ENCODE measurements around the gene CRADD.
A peak's percentile ranks its signal among the peaks of the same experiment; 100 is the strongest.

CRADD gene

DNA sequence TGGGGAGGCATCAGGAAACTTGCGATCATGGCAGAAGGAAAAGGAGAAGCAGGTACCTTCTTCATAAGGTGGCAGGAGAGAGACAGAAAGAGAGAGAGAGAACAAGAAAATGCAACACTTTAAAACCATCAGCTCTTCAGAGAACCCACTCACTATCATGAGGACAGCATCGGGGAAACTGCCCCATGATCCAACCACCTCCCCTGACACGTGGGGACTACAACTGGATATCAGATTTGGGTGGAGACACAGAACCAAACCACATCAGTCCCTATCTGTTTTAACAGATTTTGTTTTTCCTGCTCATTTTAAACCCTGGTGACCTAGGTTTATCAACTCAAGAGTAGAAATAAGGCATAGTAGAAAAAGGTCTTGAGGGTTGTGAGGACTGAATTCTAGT is 261.1 kb downstream of the CRADD start:
- DNase-seq, result no peak
- no peak overlapping the region for H3K9ac ChIP-seq (ENCODE audit: low read depth, low read length)
- no peaks in the 10 kb centered on the region for H3K36me3 ChIP-seq (ENCODE audit: insufficient read depth, low read length)
- no peak overlapping the region for H3K27ac ChIP-seq (ENCODE audit: low read length)
- peaks cover 19% of the 10 kb centered on the region for H3K9me3 ChIP-seq (ENCODE audit: insufficient read depth, low read length, severe bottlenecking)
- H3K4me1 ChIP-seq (ENCODE audit: insufficient read depth, low read length), result 0 out of 2 replicates have a peak, but pooled peaks cover 7% of the 10 kb centered on the region
- no peak overlapping the region for H3K4me3 ChIP-seq (ENCODE audit: low read depth in 1 of 2, low read length in 2 of 2)
- no peak for TF ChIP-seq CTCF (IDR thresholded peaks at IDR 0.05; ENCODE audit: borderline replicate concordance, extremely low read depth, low read length, poor library complexity, severe bottlenecking)
- TF ChIP-seq EZH2 (IDR thresholded peaks at IDR 0.05; ENCODE audit: borderline replicate concordance, low read depth, low read length, severe bottlenecking), result no peak
- no peak overlapping the region for H3K4me2 ChIP-seq (ENCODE audit: insufficient read depth, low read length)
- ATAC-seq (ENCODE audit: insufficient read depth, low read depth), result no peak
- no peaks in the 10 kb centered on the region for H4K20me1 ChIP-seq (ENCODE audit: insufficient read depth, low read length)
- H3K27me3 ChIP-seq (ENCODE audit: insufficient read depth, low read length, poor library complexity), result no peaks in the 10 kb centered on the region
- H2AFZ ChIP-seq (ENCODE audit: low read depth, low read length), result no peak overlapping the region
- H3K79me2 ChIP-seq (ENCODE audit: insufficient read depth, low read length), result no peaks in the 10 kb centered on the region

GRCh38 chr12:93938931-93939330 is 261.8 kb downstream of the CRADD start:
- H2AFZ ChIP-seq (ENCODE audit: low read depth, low read length), result no peak overlapping the region
- H3K27me3 ChIP-seq (ENCODE audit: insufficient read depth, low read length, poor library complexity), result no peaks in the 10 kb centered on the region
- H3K79me2 ChIP-seq (ENCODE audit: insufficient read depth, low read length), result no peaks in the 10 kb centered on the region
- no peaks in the 10 kb centered on the region for H4K20me1 ChIP-seq (ENCODE audit: insufficient read depth, low read length)
- H3K27ac ChIP-seq (ENCODE audit: low read length), result no peak overlapping the region
- no peak for ATAC-seq (ENCODE audit: insufficient read depth, low read depth)
- H3K4me1 ChIP-seq (ENCODE audit: insufficient read depth, low read length), result 0 out of 2 replicates have a peak, but pooled peaks cover 7% of the 10 kb centered on the region
- H3K4me2 ChIP-seq (ENCODE audit: insufficient read depth, low read length), result no peak overlapping the region
- TF ChIP-seq CTCF (IDR thresholded peaks at IDR 0.05; ENCODE audit: borderline replicate concordance, extremely low read depth, low read length, poor library complexity, severe bottlenecking), result no peak
- no peak for TF ChIP-seq EZH2 (IDR thresholded peaks at IDR 0.05; ENCODE audit: borderline replicate concordance, low read depth, low read length, severe bottlenecking)
- H3K9me3 ChIP-seq (ENCODE audit: insufficient read depth, low read length, severe bottlenecking), result peaks cover 19% of the 10 kb centered on the region
- H3K9ac ChIP-seq (ENCODE audit: low read depth, low read length), result no peak overlapping the region
- H3K36me3 ChIP-seq (ENCODE audit: insufficient read depth, low read length), result no peaks in the 10 kb centered on the region
- no peak overlapping the region for H3K4me3 ChIP-seq (ENCODE audit: low read depth in 1 of 2, low read length in 2 of 2)
- DNase-seq, result no peak

DNA sequence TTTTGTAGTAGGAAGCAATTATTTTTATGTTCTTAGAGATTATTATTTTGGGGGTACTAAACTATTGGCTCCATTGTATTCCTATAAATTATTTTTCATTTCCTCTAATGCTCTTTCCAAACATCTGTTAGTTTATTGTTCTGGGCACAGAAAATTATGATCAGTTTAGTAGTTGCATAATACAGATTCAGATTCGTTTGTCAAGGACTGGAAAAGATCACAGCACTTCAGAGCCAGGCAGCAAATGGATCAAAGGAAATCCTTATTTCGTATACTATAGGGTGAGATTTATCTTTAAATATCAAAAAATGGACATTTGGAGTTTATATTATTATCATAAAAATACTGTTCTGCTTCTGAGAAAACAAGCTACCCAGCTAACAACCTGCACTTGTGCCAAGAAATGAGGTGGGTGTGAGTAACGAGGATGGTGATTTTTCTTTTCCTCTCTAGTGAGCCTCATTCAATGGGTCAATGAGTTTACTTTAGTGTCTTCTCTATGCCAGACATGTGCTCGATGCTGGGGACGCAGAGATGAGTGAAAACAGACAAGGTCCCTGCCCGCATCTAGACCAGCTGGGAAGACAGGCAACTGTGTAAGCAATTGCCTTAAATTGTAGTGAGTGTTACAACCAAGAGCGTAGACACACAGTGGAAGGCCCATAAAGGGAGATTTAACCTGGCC is 262.6 kb downstream of the CRADD start:
- H3K36me3 ChIP-seq (ENCODE audit: insufficient read depth, low read length), result no peaks in the 10 kb centered on the region
- peak overlapping the region; percentile 30; the same call in 1 of the 2 replicates for H2AFZ ChIP-seq (ENCODE audit: low read depth, low read length)
- no peak overlapping the region for H3K27ac ChIP-seq (ENCODE audit: low read length)
- H4K20me1 ChIP-seq (ENCODE audit: insufficient read depth, low read length), result no peaks in the 10 kb centered on the region
- no peak overlapping the region for H3K4me2 ChIP-seq (ENCODE audit: insufficient read depth, low read length)
- H3K79me2 ChIP-seq (ENCODE audit: insufficient read depth, low read length), result no peaks in the 10 kb centered on the region
- no peak overlapping the region for H3K9ac ChIP-seq (ENCODE audit: low read depth, low read length)
- TF ChIP-seq EZH2 (IDR thresholded peaks at IDR 0.05; ENCODE audit: borderline replicate concordance, low read depth, low read length, severe bottlenecking) (no peak), CTCF (IDR thresholded peaks at IDR 0.05; ENCODE audit: borderline replicate concordance, extremely low read depth, low read length, poor library complexity, severe bottlenecking) (no peak)
- H3K4me1 ChIP-seq (ENCODE audit: insufficient read depth, low read length), result 0 out of 2 replicates have a peak, but pooled peaks cover 7% of the 10 kb centered on the region
- no peaks in the 10 kb centered on the region for H3K27me3 ChIP-seq (ENCODE audit: insufficient read depth, low read length, poor library complexity)
- no peak overlapping the region for H3K4me3 ChIP-seq (ENCODE audit: low read depth in 1 of 2, low read length in 2 of 2)
- DNase-seq (no peak), ATAC-seq (ENCODE audit: insufficient read depth, low read depth) (no peak)
- peaks cover 16% of the 10 kb centered on the region for H3K9me3 ChIP-seq (ENCODE audit: insufficient read depth, low read length, severe bottlenecking)

All from DND-41 (cell line).